ENCODE measurements around the gene SGTA. TPM values are rescaled to one million over a fixed set of nuclear protein-coding genes. Genes with fewer than 3 reads are reported as not detected.

SGTA gene
- total and polyA plus RNA-seq, 2 of the 8 experiments (the other 6 are each of a cell fraction or from before 2014, with no cell fraction given) = 86.8 to 130 TPM

DNA sequence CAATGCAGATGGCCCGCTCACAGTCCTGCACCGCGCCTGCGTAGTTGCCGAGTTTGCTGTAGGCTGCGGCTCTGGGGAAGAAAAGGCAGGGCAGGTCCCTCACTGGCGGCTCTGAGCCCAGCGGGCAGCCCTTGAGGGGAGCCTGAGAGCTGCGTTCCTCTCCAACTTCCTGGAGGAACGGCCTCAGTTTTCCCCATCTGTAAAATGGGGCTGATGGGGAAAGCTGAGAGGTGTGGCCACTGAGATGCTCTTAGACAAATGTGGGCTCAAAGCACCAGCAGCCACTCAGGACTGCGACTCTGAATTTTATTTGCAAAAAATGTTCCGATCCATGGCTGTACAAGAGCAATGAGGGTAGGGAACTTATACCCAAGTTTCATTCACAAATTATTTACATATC lies 19.4 kb downstream of the SGTA start:
- no peak overlapping the region for H3K27ac ChIP-seq (ENCODE audit: low read depth, low read length)
- H3K36me3 ChIP-seq (ENCODE audit: control insufficient read depth in 2 of 4, insufficient read depth in 4 of 4, low read length in 3 of 4) = peaks cover 19 to 65% (median 36%) of the 10 kb centered on the region in 4 experiments; a peak in 7 of 8 replicates
- H2BK15ac ChIP-seq (ENCODE audit: low read length) = no peak overlapping the region
- H3K4me3 ChIP-seq (ENCODE audit: extremely low read depth in 1 of 4, insufficient read depth in 2 of 4, low read depth in 3 of 4, low read length in 4 of 4) = no peak overlapping the region
- no peak overlapping the region for H2BK20ac ChIP-seq (ENCODE audit: low read length)
- no peak overlapping the region for H2AFZ ChIP-seq (ENCODE audit: low read length)
- H3K79me2 ChIP-seq (ENCODE audit: control insufficient read depth in 1 of 2, insufficient read depth in 2 of 2, low read length in 2 of 2) = peaks cover 0 to 5% of the 10 kb centered on the region in 2 experiments; a peak in 1 of 4 replicates
- DNase-seq (ENCODE audit: low read depth in 1 of 2, low spot score in 2 of 2) = no peak
- H4K91ac ChIP-seq (replicated peaks; ENCODE audit: insufficient read length, low read length) = no peak overlapping the region
- no peaks in the 10 kb centered on the region for H3K4me1 ChIP-seq (replicated peaks in 1 of 4; ENCODE audit: control insufficient read depth in 3 of 4, insufficient read depth in 4 of 4, low read length in 3 of 4)
- H3K4me2 ChIP-seq (ENCODE audit: insufficient read depth in 1 of 2, low read depth in 2 of 2, low read length in 2 of 2) = no peak overlapping the region
- ChIA-PET CTCF (ENCODE audit: partially characterized antibody) (interaction anchor here (1.1 to 1.3 kb wide), 2 partner anchors 9 to 14 kb away, joined by 3 to 5 read pairs; no protein-coding TSS in a partner anchor), POLR2A (ENCODE audit: partially characterized antibody) (no interaction called here)
- H2BK12ac ChIP-seq (ENCODE audit: low read depth, low read length) = no peak overlapping the region
- 97% methylated on average over 6 of the region's 12 CpGs; no CpG with 5 or more reads in 1 of the 2 experiments for WGBS, 2 experiments (ENCODE audit: extremely low coverage in 1 of 2, insufficient coverage in 1 of 2, insufficient read length in 1 of 2, insufficient replicate concordance in 2 of 2, low coverage in 1 of 2, low lambda C conversion rate in 2 of 2, missing lambda C conversion rate in 1 of 2)
- H3K9ac ChIP-seq (replicated peaks in 1 of 4; ENCODE audit: extremely low read depth in 1 of 4, low read depth in 3 of 4, low read length in 3 of 4) = no peak overlapping the region
- H3K14ac ChIP-seq (ENCODE audit: insufficient read length) = no peak overlapping the region
- H3K27me3 ChIP-seq (replicated peaks in 1 of 4; ENCODE audit: control insufficient read depth in 3 of 4, extremely low read depth in 1 of 4, insufficient read depth in 3 of 4, low read length in 3 of 4) = no peaks in the 10 kb centered on the region
- no peak overlapping the region for H2AK5ac ChIP-seq (ENCODE audit: low read depth, low read length)
- H2BK5ac ChIP-seq (ENCODE audit: low read depth, low read length) = no peak overlapping the region
- H3K79me1 ChIP-seq (ENCODE audit: low read depth, low read length) = no peaks in the 10 kb centered on the region; the same call in 1 of the 2 replicates
- H4K5ac ChIP-seq (ENCODE audit: insufficient read length, low read depth, low read length) = no peak overlapping the region
- no peak overlapping the region for H3K4ac ChIP-seq (replicated peaks; ENCODE audit: insufficient read length, low read depth, low read length)
- FAIRE-seq = no peak
- no peak overlapping the region for H4K8ac ChIP-seq (ENCODE audit: extremely low read depth, insufficient read depth, low read length)
- no peak overlapping the region for H3K56ac ChIP-seq (replicated peaks; ENCODE audit: insufficient read length, low read depth, low read length)
- H2BK120ac ChIP-seq (replicated peaks; ENCODE audit: low read depth, low read length) = no peak overlapping the region
- H3K23ac ChIP-seq (ENCODE audit: insufficient read length) = no peak overlapping the region
- H3K23me2 ChIP-seq (ENCODE audit: low read depth, low read length) = no peaks in the 10 kb centered on the region
- H4K20me1 ChIP-seq (replicated peaks in 1 of 2; ENCODE audit: control insufficient read depth in 1 of 2, insufficient read depth in 2 of 2, low read length in 2 of 2) = peaks cover 8 to 12% of the 10 kb centered on the region in 2 experiments
- no peak overlapping the region for H3K18ac ChIP-seq (ENCODE audit: extremely low read depth, low read length)
- H3K9me3 ChIP-seq (ENCODE audit: insufficient read depth in 2 of 2, low read depth in 1 of 2, low read length in 1 of 2) = no peaks in the 10 kb centered on the region
- no peak for TF ChIP-seq TAF1 (IDR thresholded peaks at IDR 0.05; ENCODE audit: low read depth, low read length)
- no peak for TF ChIP-seq CHD1 (IDR thresholded peaks at IDR 0.05; ENCODE audit: low read depth, low read length)
- TF ChIP-seq TCF12 (IDR thresholded peaks at IDR 0.05; ENCODE audit: low read depth, low read length) = no peak
- no peak for TF ChIP-seq EP300 (IDR thresholded peaks at IDR 0.05; ENCODE audit: borderline replicate concordance in 1 of 2, low read depth in 2 of 2, low read length in 2 of 2)
- TF ChIP-seq, protein P1, sequence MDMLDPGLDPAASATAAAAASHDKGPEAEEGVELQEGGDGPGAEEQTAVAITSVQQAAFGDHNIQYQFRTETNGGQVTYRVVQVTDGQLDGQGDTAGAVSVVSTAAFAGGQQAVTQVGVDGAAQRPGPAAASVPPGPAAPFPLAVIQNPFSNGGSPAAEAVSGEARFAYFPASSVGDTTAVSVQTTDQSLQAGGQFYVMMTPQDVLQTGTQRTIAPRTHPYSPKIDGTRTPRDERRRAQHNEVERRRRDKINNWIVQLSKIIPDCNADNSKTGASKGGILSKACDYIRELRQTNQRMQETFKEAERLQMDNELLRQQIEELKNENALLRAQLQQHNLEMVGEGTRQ (IDR thresholded peaks at IDR 0.05; ENCODE audit: low read length) = no peak
- no peak for TF ChIP-seq POLR2AphosphoS5 (IDR thresholded peaks at IDR 0.05; ENCODE audit: low read depth, low read length)
- no peak for TF ChIP-seq HDAC2 (IDR thresholded peaks at IDR 0.05; ENCODE audit: borderline replicate concordance in 1 of 2, low read depth in 2 of 2, low read length in 2 of 2)
- no peak for TF ChIP-seq EZH2 (IDR thresholded peaks at IDR 0.05; ENCODE audit: low read depth, low read length, severe bottlenecking)
- no peak for TF ChIP-seq SIX5 (IDR thresholded peaks at IDR 0.05; ENCODE audit: low read depth, low read length)
- TF ChIP-seq BACH1 (IDR thresholded peaks at IDR 0.05; ENCODE audit: low read length) = no peak
- TF ChIP-seq TAF7 (optimal IDR thresholded peaks at IDR 0.05; ENCODE audit: borderline replicate concordance, low read depth, low read length) = no peak
- no peak for TF ChIP-seq SP2 (IDR thresholded peaks at IDR 0.05; ENCODE audit: low read length)
- no peak for TF ChIP-seq JUND (IDR thresholded peaks at IDR 0.05; ENCODE audit: low read length)
- no peak for TF ChIP-seq SIRT6 (IDR thresholded peaks at IDR 0.05; ENCODE audit: low read length)

Measured in H1 (cell line).